ENCODE data around the gene AKAP10.

GRCh38 chr17:19933221-19933620 is 44.4 kb downstream of the AKAP10 start:
- TF ChIP-seq CTCF (conservative IDR thresholded peaks at IDR 0.05; ENCODE audit: low read depth, low read length) (no peak), EZH2 (IDR thresholded peaks at IDR 0.05; ENCODE audit: borderline replicate concordance, low read depth, low read length, poor library complexity, severe bottlenecking) (no peak)
